ENCODE data around the gene TGM3.

The TGM3 gene

GRCh38 chr20:2261046-2261485 is 34.7 kb upstream of the TGM3 start:
- Histone ChIP-seq H3K36me3 (ENCODE audit: control insufficient read depth in 2 of 2, insufficient read depth in 1 of 2, low read length in 2 of 2) (no peaks in the 10 kb centered on the region), H3K27ac (ENCODE audit: extremely low read depth, low read depth, low read length) (no peak overlapping the region), H3K4me3 (ENCODE audit: low read depth, low read length) (no peak overlapping the region), H3K9me3 (ENCODE audit: control insufficient read depth, insufficient read depth, low read depth, low read length) (no peaks in the 10 kb centered on the region), H3K4me1 (ENCODE audit: control insufficient read depth, insufficient read depth, low read length) (no peaks in the 10 kb centered on the region)
- ChIA-PET POLR2A (no interaction called here), CTCF (no interaction called here)
- no peak for TF ChIP-seq ZNF324 (tag by site-specific recombination; IDR thresholded peaks at IDR 0.05)
- TF ChIP-seq KLF1 (tag by site-specific recombination; IDR thresholded peaks at IDR 0.05), result peak; percentile 84

GRCh38 chr20:2261629-2262028 is 34.2 kb upstream of the TGM3 start:
- H3K4me3 ChIP-seq (ENCODE audit: low read depth, low read length), result no peak overlapping the region
- CTCF ChIA-PET, result no interaction called here
- no peaks in the 10 kb centered on the region for H3K9me3 ChIP-seq (ENCODE audit: control insufficient read depth, insufficient read depth, low read depth, low read length)
- H3K36me3 ChIP-seq (ENCODE audit: control insufficient read depth in 2 of 2, insufficient read depth in 1 of 2, low read length in 2 of 2), result no peaks in the 10 kb centered on the region
- no peak for TF ChIP-seq ZNF623 (tag by site-specific recombination; IDR thresholded peaks at IDR 0.05)
- POLR2A ChIA-PET, result no interaction called here
- no peaks in the 10 kb centered on the region for H3K4me1 ChIP-seq (ENCODE audit: control insufficient read depth, insufficient read depth, low read length)
- H3K27ac ChIP-seq (ENCODE audit: extremely low read depth, low read depth, low read length), result no peak overlapping the region

GRCh38 chr20:2264118-2264517 is 31.7 kb upstream of the TGM3 start:
- ChIA-PET CTCF (interaction anchor here (0.6 kb wide), 1 partner anchor 350 kb away, joined by 3 read pairs; no protein-coding TSS in a partner anchor), POLR2A (no interaction called here)
- Histone ChIP-seq H3K4me3 (ENCODE audit: low read depth, low read length) (no peak overlapping the region), H3K27ac (ENCODE audit: extremely low read depth, low read depth, low read length) (no peak overlapping the region), H3K9me3 (ENCODE audit: control insufficient read depth, insufficient read depth, low read depth, low read length) (no peaks in the 10 kb centered on the region), H3K4me1 (ENCODE audit: control insufficient read depth, insufficient read depth, low read length) (no peaks in the 10 kb centered on the region), H3K36me3 (ENCODE audit: control insufficient read depth in 2 of 2, insufficient read depth in 1 of 2, low read length in 2 of 2) (no peaks in the 10 kb centered on the region)
- TF ChIP-seq ZNF555 (tag by site-specific recombination; conservative IDR thresholded peaks at IDR 0.05) (no peak), ZNF791 (tag by site-specific recombination; IDR thresholded peaks at IDR 0.05) (no peak), OSR2 (tag by site-specific recombination; IDR thresholded peaks at IDR 0.05) (no peak), SP2 (tag by site-specific recombination; IDR thresholded peaks at IDR 0.05) (no peak), ZNF302 (tag by site-specific recombination; IDR thresholded peaks at IDR 0.05; ENCODE audit: low read depth) (no peak), ZNF76 (tag by site-specific recombination; IDR thresholded peaks at IDR 0.05; ENCODE audit: borderline replicate concordance, low read depth) (no peak), ZNF639 (tag by site-specific recombination; IDR thresholded peaks at IDR 0.05) (no peak), ZNF416 (tag by site-specific recombination; IDR thresholded peaks at IDR 0.05) (no peak), ZNF362 (tag by site-specific recombination; IDR thresholded peaks at IDR 0.05) (no peak), HOXC10 (CRISPR knock-in tag; IDR thresholded peaks at IDR 0.05) (no peak), ZSCAN4 (tag by site-specific recombination; IDR thresholded peaks at IDR 0.05) (no peak), ZNF121 (tag by site-specific recombination; IDR thresholded peaks at IDR 0.05) (no peak), KLF17 (tag by site-specific recombination; IDR thresholded peaks at IDR 0.05) (no peak), ZNF292 (tag by site-specific recombination; IDR thresholded peaks at IDR 0.05; ENCODE audit: borderline replicate concordance, low read depth) (no peak), ZNF311 (tag by site-specific recombination; IDR thresholded peaks at IDR 0.05; ENCODE audit: borderline replicate concordance) (no peak), ZNF398 (tag by site-specific recombination; IDR thresholded peaks at IDR 0.05) (no peak), ZBTB7A (tag by site-specific recombination; IDR thresholded peaks at IDR 0.05; ENCODE audit: low read depth) (no peak), ZNF274 (IDR thresholded peaks at IDR 0.05; ENCODE audit: low read length) (no peak), ZNF274 (tag by site-specific recombination; IDR thresholded peaks at IDR 0.05; ENCODE audit: borderline replicate concordance) (no peak), PRDM4 (tag by site-specific recombination; IDR thresholded peaks at IDR 0.05) (no peak), MYNN (tag by site-specific recombination; IDR thresholded peaks at IDR 0.05; ENCODE audit: borderline replicate concordance) (no peak)

Data from HEK293 (cell line).